Measurements from ENCODE around the gene SDHAF1.

GRCh38 chr19:35991731-35992450 lies 3.1 kb upstream of the SDHAF1 start:
- TF ChIP-seq, protein P1, sequence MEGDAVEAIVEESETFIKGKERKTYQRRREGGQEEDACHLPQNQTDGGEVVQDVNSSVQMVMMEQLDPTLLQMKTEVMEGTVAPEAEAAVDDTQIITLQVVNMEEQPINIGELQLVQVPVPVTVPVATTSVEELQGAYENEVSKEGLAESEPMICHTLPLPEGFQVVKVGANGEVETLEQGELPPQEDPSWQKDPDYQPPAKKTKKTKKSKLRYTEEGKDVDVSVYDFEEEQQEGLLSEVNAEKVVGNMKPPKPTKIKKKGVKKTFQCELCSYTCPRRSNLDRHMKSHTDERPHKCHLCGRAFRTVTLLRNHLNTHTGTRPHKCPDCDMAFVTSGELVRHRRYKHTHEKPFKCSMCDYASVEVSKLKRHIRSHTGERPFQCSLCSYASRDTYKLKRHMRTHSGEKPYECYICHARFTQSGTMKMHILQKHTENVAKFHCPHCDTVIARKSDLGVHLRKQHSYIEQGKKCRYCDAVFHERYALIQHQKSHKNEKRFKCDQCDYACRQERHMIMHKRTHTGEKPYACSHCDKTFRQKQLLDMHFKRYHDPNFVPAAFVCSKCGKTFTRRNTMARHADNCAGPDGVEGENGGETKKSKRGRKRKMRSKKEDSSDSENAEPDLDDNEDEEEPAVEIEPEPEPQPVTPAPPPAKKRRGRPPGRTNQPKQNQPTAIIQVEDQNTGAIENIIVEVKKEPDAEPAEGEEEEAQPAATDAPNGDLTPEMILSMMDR (IDR thresholded peaks at IDR 0.05 in 4 of 5, conservative IDR thresholded peaks at IDR 0.05 in 1 of 5): no peak
- TF ChIP-seq POLR2A (IDR thresholded peaks at IDR 0.05): no peak

Measured in gastrocnemius medialis (tissue), 4 donors.